ENCODE results near the gene MED25. TPM values are rescaled to one million over a fixed set of nuclear protein-coding genes. Genes with fewer than 3 reads are reported as not detected.

Gene MED25
- total and polyA plus RNA-seq, 9 of the 15 experiments (the other 6 are each of a cell fraction or from before 2014, with no cell fraction given): 4.1 to 93.9 (median 19.3) TPM

DNA sequence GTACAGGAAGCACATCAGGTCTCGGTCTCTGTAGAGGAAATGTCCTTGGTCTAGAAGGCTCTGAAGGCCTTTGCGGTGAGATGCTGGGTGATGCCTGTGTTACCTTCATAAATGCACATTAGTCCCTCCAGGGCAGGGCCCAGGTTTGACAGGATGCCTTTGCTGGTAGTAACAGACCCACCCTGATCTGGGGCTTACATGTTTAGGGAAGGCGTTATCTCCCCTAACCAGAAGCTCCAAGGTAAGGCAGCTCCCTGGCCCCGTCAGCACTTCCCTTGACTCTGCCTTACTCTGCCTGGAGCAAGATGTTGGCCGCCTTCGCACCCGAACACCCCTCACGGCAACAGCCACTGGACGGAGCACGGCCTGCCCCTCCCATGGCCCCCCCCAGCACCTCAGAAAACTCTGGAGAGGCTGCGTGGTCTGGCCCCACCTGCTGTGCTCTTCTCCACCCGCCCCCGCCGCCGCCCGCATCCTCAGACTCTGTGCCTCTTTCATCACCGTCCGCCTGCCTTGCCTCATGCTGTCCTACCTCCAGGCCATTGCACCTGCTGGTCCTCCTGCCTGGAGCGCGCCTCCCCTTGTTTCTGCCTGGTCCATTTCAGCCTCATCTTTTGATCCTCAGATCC, 42.2 kb upstream of the MED25 start (continued):
- TF ChIP-seq MYNN (IDR thresholded peaks at IDR 0.05): peak; percentile 80
- TF ChIP-seq MYNN (CRISPR knock-in tag; IDR thresholded peaks at IDR 0.05): no peak
- no peak for TF ChIP-seq FOXA1 (IDR thresholded peaks at IDR 0.05; ENCODE audit: borderline replicate concordance)
- TF ChIP-seq MBD2 (IDR thresholded peaks at IDR 0.05; ENCODE audit: borderline replicate concordance, low read depth): no peak
- TF ChIP-seq CBX5 (IDR thresholded peaks at IDR 0.05; ENCODE audit: borderline replicate concordance, low read depth): no peak

DNA sequence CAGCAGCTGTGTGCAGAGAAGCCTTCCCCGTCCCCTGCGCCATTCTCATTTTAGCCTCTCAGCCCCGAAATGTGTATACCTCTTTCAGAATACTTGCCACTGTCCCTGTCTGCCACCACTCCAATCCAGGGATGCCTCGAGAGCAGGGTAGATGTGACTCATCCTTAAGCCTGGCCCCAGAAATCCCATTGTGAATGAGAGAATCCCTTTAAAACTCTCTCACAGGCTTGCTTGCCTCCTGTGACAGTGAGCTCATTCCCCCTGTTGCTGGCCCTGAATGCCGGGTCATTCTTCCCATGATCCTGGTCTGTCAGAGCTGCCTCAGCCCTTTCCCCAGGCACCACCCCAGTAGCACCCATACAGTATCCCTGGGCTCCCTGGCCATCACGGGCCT, 41.7 kb upstream of the MED25 start:
- peak overlapping the region; percentile 32 to 81 for H3K9ac ChIP-seq (ENCODE audit: insufficient read depth in 1 of 2, low read depth in 2 of 2, low read length in 2 of 2)
- FAIRE-seq: peak; percentile 19
- intact Hi-C loops (cut with micrococcal nuclease) (loop anchor here (2.0 kb wide), 1 partner anchor 30 kb away; no protein-coding TSS in a partner anchor), in situ Hi-C loops (cut with MboI) (no loop called here)
- POLR2A ChIA-PET: interaction anchor here (0.8 to 1.4 kb wide), 3 partner anchors 9 to 59 kb away, joined by 3 to 6 read pairs (median 3); partner anchors contain the start of gene AP2A1
- no TSS peak for BruUV-seq (replicated peaks)
- no peak overlapping the region for H2AFZ ChIP-seq (ENCODE audit: low read depth, low read length)
- H3K4me3 ChIP-seq: no peak overlapping the region
- no peaks in the 10 kb centered on the region for H3K9me3 ChIP-seq (replicated peaks; ENCODE audit: control insufficient read depth, insufficient read depth, low read depth, low read length)
- H4K20me1 ChIP-seq (replicated peaks; ENCODE audit: control insufficient read depth, insufficient read depth, low read length): peaks cover 5% of the 10 kb centered on the region; the same call in 1 of the 2 replicates
- no peaks in the 10 kb centered on the region for H3K27me3 ChIP-seq (ENCODE audit: control insufficient read depth in 2 of 2, insufficient read depth in 2 of 2, low read length in 2 of 2)
- no peak for DNase-seq (ENCODE audit: extremely low read depth in 1 of 4, low spot score in 3 of 4)
- peak overlapping the region; percentile 68 for H3K4me2 ChIP-seq (ENCODE audit: insufficient read depth, low read length)
- peaks cover 52% of the 10 kb centered on the region; the same call in 2 of the 3 replicates for H3K36me3 ChIP-seq (ENCODE audit: control insufficient read depth, insufficient read depth, low read length)
- ATAC-seq: no peak
- peaks cover 75% of the 10 kb centered on the region for H3K79me2 ChIP-seq (ENCODE audit: control insufficient read depth, insufficient read depth, low read length)
- H3K4me1 ChIP-seq (replicated peaks in 1 of 2; ENCODE audit: control insufficient read depth in 2 of 2, insufficient read depth in 2 of 2, low read length in 2 of 2): peaks cover 39 to 66% of the 10 kb centered on the region in 2 experiments
- peaks cover 2% of the 10 kb centered on the region for H3K9me1 ChIP-seq (ENCODE audit: control insufficient read depth, insufficient read depth, low read length)
- peak overlapping the region; percentile 69 for H3K27ac ChIP-seq (ENCODE audit: extremely low read depth, low read depth, low read length)
- CTCF ChIA-PET (ENCODE audit: low intra/inter-chr PET ratio): interaction anchor here (0.5 kb wide), 1 partner anchor 866 kb away, joined by 3 read pairs; no protein-coding TSS in a partner anchor
- WGBS (ENCODE audit: insufficient coverage, low coverage, missing lambda C conversion rate): 63% methylated on average over 6 of the region's 6 CpGs
- TF ChIP-seq POLR3A (IDR thresholded peaks at IDR 0.05; ENCODE audit: borderline replicate concordance, extremely low read depth, insufficient read depth, insufficient read length): no peak
- TF ChIP-seq RBM25 (IDR thresholded peaks at IDR 0.05; ENCODE audit: low read depth, low read length, severe bottlenecking): peak; percentile 72
- peak; percentile 76 for TF ChIP-seq SMARCA5 (IDR thresholded peaks at IDR 0.05)
- peak; percentile 87 for TF ChIP-seq BCOR (IDR thresholded peaks at IDR 0.05)
- peak; percentile 25 for TF ChIP-seq ZFP36 (IDR thresholded peaks at IDR 0.05; ENCODE audit: low read depth, low read length, partially characterized antibody)
- TF ChIP-seq YBX1 (IDR thresholded peaks at IDR 0.05): no peak
- TF ChIP-seq, protein P1, sequence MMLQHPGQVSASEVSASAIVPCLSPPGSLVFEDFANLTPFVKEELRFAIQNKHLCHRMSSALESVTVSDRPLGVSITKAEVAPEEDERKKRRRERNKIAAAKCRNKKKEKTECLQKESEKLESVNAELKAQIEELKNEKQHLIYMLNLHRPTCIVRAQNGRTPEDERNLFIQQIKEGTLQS (IDR thresholded peaks at IDR 0.05): peak; percentile 31; the same call in 1 of the 2 replicates
- TF ChIP-seq, protein P1 (CRISPR knock-in tag; conservative IDR thresholded peaks at IDR 0.05): no peak
- no peak for TF ChIP-seq POU5F1 (IDR thresholded peaks at IDR 0.05; ENCODE audit: borderline replicate concordance, low read depth, low read length, partially characterized antibody)
- TF ChIP-seq ZFX (CRISPR knock-in tag; IDR thresholded peaks at IDR 0.05): 0 out of 2 replicates have a peak, but pooled peaks have one; percentile 27
- peak; percentile 19 to 47; a peak in 1 of 4 replicates for TF ChIP-seq KDM1A (IDR thresholded peaks at IDR 0.05)
- TF ChIP-seq EP400 (IDR thresholded peaks at IDR 0.05): peak; percentile 30
- TF ChIP-seq ZBTB1 (CRISPR knock-in tag; IDR thresholded peaks at IDR 0.05; ENCODE audit: borderline replicate concordance, low read depth): no peak

All from K562 (cell line).